Measurements from ENCODE around the gene GDPD1.
A peak's percentile ranks its signal among the peaks of the same experiment; 100 is the strongest.
"Not testable (repeated sequence)": the region's sequence is repeated elsewhere in the genome, so short reads cannot be mapped to it uniquely, and the experiment has no call there.

GDPD1 gene

GRCh38 chr17:59220328-59221158 lies at the start of gene GDPD1:
GDPD1 (plus strand) TSS chr17:59220511; CDS start chr17:59220610, 99 bp downstream.
- peak; percentile 97 for DNase-seq

GRCh38 chr17:59172436-59173004 lies 47.8 kb upstream of the GDPD1 start:
- DNase-seq, result no peak

GRCh38 chr17:59174671-59175070 lies 45.6 kb upstream of the GDPD1 start:
- DNase-seq, result no peak

GRCh38 chr17:59175076-59175475 lies 45.2 kb upstream of the GDPD1 start:
- DNase-seq, result no peak

GRCh38 chr17:59178266-59178985 lies 41.9 kb upstream of the GDPD1 start:
- no peak for DNase-seq

GRCh38 chr17:59179601-59180000 lies 40.7 kb upstream of the GDPD1 start:
- DNase-seq, result not testable (repeated sequence)

GRCh38 chr17:59180626-59181025 lies 39.7 kb upstream of the GDPD1 start:
- no peak for DNase-seq

- no peak for DNase-seq
Observed at GRCh38 chr17:59181481-59181880, 38.8 kb upstream of the GDPD1 start.

GRCh38 chr17:59185997-59186396 lies 34.3 kb upstream of the GDPD1 start:
- no peak for DNase-seq

- no peak for DNase-seq
Observed at GRCh38 chr17:59186850-59187249, 33.5 kb upstream of the GDPD1 start.

- DNase-seq, result no peak
Observed at GRCh38 chr17:59190806-59191205, 29.5 kb upstream of the GDPD1 start.

- no peak for DNase-seq
Observed at GRCh38 chr17:59193336-59193862, 26.9 kb upstream of the GDPD1 start.

- DNase-seq, result no peak
Observed at GRCh38 chr17:59199398-59199797, 20.9 kb upstream of the GDPD1 start.

GRCh38 chr17:59202320-59202719 lies 18.0 kb upstream of the GDPD1 start:
- DNase-seq, result no peak

- DNase-seq, result no peak
Observed at GRCh38 chr17:59219370-59219769, 941 bp upstream of the GDPD1 start.

GRCh38 chr17:59219992-59220327 lies 351 bp upstream of the GDPD1 start:
- DNase-seq, result peak; percentile 56

- DNase-seq, result peak; percentile 51
Observed at GRCh38 chr17:59221159-59221847, 992 bp downstream of the GDPD1 start.

- DNase-seq, result no peak
Observed at GRCh38 chr17:59223813-59224212, 3.5 kb downstream of the GDPD1 start.

- not testable (repeated sequence) for DNase-seq
Observed at GRCh38 chr17:59228588-59228987, 8.3 kb downstream of the GDPD1 start.

GRCh38 chr17:59230764-59231163 lies 10.5 kb downstream of the GDPD1 start:
- no peak for DNase-seq

GRCh38 chr17:59234631-59235030 lies 14.3 kb downstream of the GDPD1 start:
- DNase-seq, result peak; percentile 26

GRCh38 chr17:59238906-59239305 lies 18.6 kb downstream of the GDPD1 start:
- no peak for DNase-seq

GRCh38 chr17:59244081-59244480 lies 23.8 kb downstream of the GDPD1 start:
- DNase-seq, result no peak

All from OCI-M1 (cell line).